SK-N-MC (cell line): Measurements from ENCODE around the gene CLIC1.

Experiments
- EZH2 ChIP-seq: fragments of 200-600 bp; sonication (generic); IDR thresholded peaks from one replicate; pipeline ENCODE4 v1.6.1; 2017; ENCODE audit warnings: antibody characterized with exemption
- POLR2AphosphoS5 ChIP-seq: IDR thresholded peaks from 2 replicates; pipeline ENCODE4 v1.6.1; 2012; ENCODE audit warnings: mild to moderate bottlenecking, low read depth, low read length, borderline replicate concordance

- TF ChIP-seq EZH2 = no peak
- no peak for TF ChIP-seq POLR2AphosphoS5
These were observed 10.6 kb downstream of the CLIC1 start for GRCh38 chr6:31725502-31726350.
